ENCODE results near the gene PRPF38A. TPM values are rescaled to one million over a fixed set of nuclear protein-coding genes. Genes with fewer than 3 reads are reported as not detected.
A peak's percentile ranks its signal among the peaks of the same experiment; 100 is the strongest.

The PRPF38A gene
- total RNA-seq, 1 experiment from 2014 or later, result 41.6 TPM

DNA sequence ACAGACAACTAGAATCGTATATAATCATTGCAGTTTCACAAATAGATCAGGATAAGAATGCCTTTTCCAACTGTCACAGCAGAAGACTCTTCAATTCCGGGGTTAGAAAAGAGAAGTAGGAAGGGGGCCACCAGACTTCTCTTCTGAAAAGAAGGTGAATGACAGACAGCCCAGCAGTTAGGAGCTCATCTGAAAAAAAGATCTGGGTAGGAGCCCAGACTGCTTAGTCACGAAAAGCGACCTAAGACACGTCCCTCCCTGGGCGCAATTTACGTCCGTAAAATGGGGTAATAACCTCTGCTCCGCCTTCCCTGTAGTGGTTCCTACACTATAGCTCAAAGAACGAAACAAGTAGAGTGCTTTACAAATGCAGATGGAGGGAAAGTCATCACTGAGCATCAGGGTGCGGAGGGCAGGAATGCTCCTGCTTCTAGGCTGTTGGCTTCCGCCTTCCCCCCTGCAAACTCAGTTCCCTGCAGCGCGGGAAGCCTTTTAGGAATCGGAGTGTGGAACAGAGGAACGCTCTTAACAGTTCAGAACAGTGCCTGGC, 761 bp upstream of the PRPF38A start:
- Histone ChIP-seq H3K27ac (ENCODE audit: low read length) (peak overlapping the region; percentile 99), H3K4me3 (ENCODE audit: low read depth in 2 of 2, low read length in 2 of 2) (peak overlapping the region; percentile 93 to 98), H3K4me1 (ENCODE audit: control insufficient read depth, insufficient read depth, low read length) (peaks cover 16% of the 10 kb centered on the region; the same call in 1 of the 2 replicates), H3K27me3 (ENCODE audit: control insufficient read depth, insufficient read depth, low read length) (no peaks in the 10 kb centered on the region), H3K36me3 (ENCODE audit: control insufficient read depth, insufficient read depth, low read length) (peaks cover 9% of the 10 kb centered on the region), H3K9me3 (ENCODE audit: control insufficient read depth, insufficient read depth, low read depth, low read length) (no peaks in the 10 kb centered on the region)
- intact Hi-C loops (cut with micrococcal nuclease; ENCODE audit: unreplicated experiment) (no loop called here), in situ Hi-C loops (cut with HindIII; ENCODE audit: low pct_unique_long_range_greater_than_20kb, low sequenced_read_pairs) (no loop called here)
- ChIA-PET CTCF (no interaction called here), POLR2A (interaction anchor here (0.6 kb wide), 1 partner anchor 1116 kb away, joined by 3 read pairs; no protein-coding TSS in a partner anchor)
- ATAC-seq (peak; percentile 68), DNase-seq (ENCODE audit: low read depth, low spot score) (peak; percentile 46)
- TSS peak; percentile 74 for BruUV-seq (replicated peaks)
- TF ChIP-seq, protein P1, sequence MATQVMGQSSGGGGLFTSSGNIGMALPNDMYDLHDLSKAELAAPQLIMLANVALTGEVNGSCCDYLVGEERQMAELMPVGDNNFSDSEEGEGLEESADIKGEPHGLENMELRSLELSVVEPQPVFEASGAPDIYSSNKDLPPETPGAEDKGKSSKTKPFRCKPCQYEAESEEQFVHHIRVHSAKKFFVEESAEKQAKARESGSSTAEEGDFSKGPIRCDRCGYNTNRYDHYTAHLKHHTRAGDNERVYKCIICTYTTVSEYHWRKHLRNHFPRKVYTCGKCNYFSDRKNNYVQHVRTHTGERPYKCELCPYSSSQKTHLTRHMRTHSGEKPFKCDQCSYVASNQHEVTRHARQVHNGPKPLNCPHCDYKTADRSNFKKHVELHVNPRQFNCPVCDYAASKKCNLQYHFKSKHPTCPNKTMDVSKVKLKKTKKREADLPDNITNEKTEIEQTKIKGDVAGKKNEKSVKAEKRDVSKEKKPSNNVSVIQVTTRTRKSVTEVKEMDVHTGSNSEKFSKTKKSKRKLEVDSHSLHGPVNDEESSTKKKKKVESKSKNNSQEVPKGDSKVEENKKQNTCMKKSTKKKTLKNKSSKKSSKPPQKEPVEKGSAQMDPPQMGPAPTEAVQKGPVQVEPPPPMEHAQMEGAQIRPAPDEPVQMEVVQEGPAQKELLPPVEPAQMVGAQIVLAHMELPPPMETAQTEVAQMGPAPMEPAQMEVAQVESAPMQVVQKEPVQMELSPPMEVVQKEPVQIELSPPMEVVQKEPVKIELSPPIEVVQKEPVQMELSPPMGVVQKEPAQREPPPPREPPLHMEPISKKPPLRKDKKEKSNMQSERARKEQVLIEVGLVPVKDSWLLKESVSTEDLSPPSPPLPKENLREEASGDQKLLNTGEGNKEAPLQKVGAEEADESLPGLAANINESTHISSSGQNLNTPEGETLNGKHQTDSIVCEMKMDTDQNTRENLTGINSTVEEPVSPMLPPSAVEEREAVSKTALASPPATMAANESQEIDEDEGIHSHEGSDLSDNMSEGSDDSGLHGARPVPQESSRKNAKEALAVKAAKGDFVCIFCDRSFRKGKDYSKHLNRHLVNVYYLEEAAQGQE (IDR thresholded peaks at IDR 0.05; ENCODE audit: insufficient read depth in 1 of 2, low read depth in 2 of 2, low read length in 1 of 2), result no peak
- TF ChIP-seq, protein P2, sequence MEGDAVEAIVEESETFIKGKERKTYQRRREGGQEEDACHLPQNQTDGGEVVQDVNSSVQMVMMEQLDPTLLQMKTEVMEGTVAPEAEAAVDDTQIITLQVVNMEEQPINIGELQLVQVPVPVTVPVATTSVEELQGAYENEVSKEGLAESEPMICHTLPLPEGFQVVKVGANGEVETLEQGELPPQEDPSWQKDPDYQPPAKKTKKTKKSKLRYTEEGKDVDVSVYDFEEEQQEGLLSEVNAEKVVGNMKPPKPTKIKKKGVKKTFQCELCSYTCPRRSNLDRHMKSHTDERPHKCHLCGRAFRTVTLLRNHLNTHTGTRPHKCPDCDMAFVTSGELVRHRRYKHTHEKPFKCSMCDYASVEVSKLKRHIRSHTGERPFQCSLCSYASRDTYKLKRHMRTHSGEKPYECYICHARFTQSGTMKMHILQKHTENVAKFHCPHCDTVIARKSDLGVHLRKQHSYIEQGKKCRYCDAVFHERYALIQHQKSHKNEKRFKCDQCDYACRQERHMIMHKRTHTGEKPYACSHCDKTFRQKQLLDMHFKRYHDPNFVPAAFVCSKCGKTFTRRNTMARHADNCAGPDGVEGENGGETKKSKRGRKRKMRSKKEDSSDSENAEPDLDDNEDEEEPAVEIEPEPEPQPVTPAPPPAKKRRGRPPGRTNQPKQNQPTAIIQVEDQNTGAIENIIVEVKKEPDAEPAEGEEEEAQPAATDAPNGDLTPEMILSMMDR (IDR thresholded peaks at IDR 0.05), result no peak
- TF ChIP-seq SIN3A (IDR thresholded peaks at IDR 0.05; ENCODE audit: borderline replicate concordance, insufficient read depth, low read depth, low read length) (no peak), POLR2AphosphoS5 (IDR thresholded peaks at IDR 0.05; ENCODE audit: low read depth, low read length) (no peak), TCF7L2 (IDR thresholded peaks at IDR 0.05; ENCODE audit: low read depth, low read length) (no peak)

DNA sequence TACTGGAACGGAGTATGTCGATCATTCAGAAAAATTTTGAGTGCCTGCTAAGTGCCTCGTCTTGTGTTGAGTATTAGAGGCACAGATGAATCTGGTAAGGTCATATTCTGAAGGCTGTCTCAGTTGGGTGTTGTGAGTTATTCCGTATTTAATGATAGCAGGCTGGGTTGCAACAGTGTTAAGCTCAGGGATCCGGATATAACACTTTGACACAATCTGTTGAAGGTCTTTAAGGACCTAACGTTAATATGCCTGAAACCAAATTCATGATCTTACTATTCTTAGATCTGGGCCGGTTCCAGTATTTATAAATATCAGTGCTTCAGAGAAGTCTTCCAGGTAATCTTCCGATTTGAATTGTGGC, 555 bp downstream of the PRPF38A start:
- POLR2A ChIA-PET, result interaction anchor here (0.5 kb wide), 1 partner anchor 293 kb away, joined by 8 read pairs; no protein-coding TSS in a partner anchor
- CTCF ChIA-PET, result no interaction called here
- Histone ChIP-seq H3K4me1 (ENCODE audit: control insufficient read depth, insufficient read depth, low read length) (peaks cover 16% of the 10 kb centered on the region; the same call in 1 of the 2 replicates), H3K27ac (ENCODE audit: low read length) (peak overlapping the region; percentile 99), H3K9me3 (ENCODE audit: control insufficient read depth, insufficient read depth, low read depth, low read length) (no peaks in the 10 kb centered on the region), H3K27me3 (ENCODE audit: control insufficient read depth, insufficient read depth, low read length) (no peaks in the 10 kb centered on the region), H3K4me3 (ENCODE audit: low read depth in 2 of 2, low read length in 2 of 2) (peak overlapping the region; percentile 93 to 98), H3K36me3 (ENCODE audit: control insufficient read depth, insufficient read depth, low read length) (peaks cover 13% of the 10 kb centered on the region)
- DNase-seq (ENCODE audit: low read depth, low spot score) (no peak), ATAC-seq (no peak)
- no TSS peak for BruUV-seq (replicated peaks)
- intact Hi-C loops (cut with micrococcal nuclease; ENCODE audit: unreplicated experiment), result no loop called here
- no peak for TF ChIP-seq SIN3A (IDR thresholded peaks at IDR 0.05; ENCODE audit: borderline replicate concordance, insufficient read depth, low read depth, low read length)
- in situ Hi-C loops (cut with HindIII; ENCODE audit: low pct_unique_long_range_greater_than_20kb, low sequenced_read_pairs), result no loop called here

DNA sequence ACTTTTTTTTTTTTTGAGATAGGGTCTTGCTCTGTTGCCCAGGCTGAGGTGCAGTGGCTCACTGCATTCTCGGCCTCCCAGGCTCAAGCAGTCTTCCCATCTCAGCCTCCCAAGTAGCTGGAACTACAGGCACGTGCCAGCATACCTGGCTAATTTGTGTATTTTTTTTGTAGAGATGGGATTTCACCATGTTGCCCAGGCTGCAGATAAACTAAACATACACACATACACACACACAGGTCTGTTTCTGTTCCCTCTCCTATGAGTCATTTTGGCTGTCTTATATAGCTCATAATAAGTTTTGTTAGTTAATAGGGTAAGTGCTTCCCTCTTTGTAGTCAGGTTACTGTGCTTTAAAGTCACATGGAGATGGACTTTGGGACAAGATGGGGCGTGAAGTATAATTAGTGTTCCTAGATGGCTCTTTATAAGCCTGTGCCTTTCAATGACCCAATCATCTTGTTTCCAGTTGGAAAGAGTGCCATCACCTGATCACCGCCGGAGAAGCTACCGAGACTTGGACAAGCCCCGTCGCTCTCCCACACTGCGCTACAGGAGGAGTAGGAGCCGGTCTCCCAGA, 9.1 kb downstream of the PRPF38A start:
- POLR2A ChIA-PET, result no interaction called here
- in situ Hi-C loops (cut with HindIII; ENCODE audit: low pct_unique_long_range_greater_than_20kb, low sequenced_read_pairs), result no loop called here

More for the DNA sequence above, 9.1 kb downstream of the PRPF38A start:
- H3K36me3 ChIP-seq (ENCODE audit: control insufficient read depth, insufficient read depth, low read length), result peaks cover 42% of the 10 kb centered on the region
- BruUV-seq (replicated peaks), result no TSS peak
- H3K27ac ChIP-seq (ENCODE audit: low read length), result no peak overlapping the region
- H3K9me3 ChIP-seq (ENCODE audit: control insufficient read depth, insufficient read depth, low read depth, low read length), result no peaks in the 10 kb centered on the region
- intact Hi-C loops (cut with micrococcal nuclease; ENCODE audit: unreplicated experiment), result no loop called here
- TF ChIP-seq SIN3A (IDR thresholded peaks at IDR 0.05; ENCODE audit: borderline replicate concordance, insufficient read depth, low read depth, low read length) (no peak), POLR2AphosphoS5 (IDR thresholded peaks at IDR 0.05; ENCODE audit: low read depth, low read length) (no peak), TCF7L2 (IDR thresholded peaks at IDR 0.05; ENCODE audit: low read depth, low read length) (no peak)
- TF ChIP-seq, protein P2 (IDR thresholded peaks at IDR 0.05), result no peak
- ATAC-seq, result no peak; the same call in 1 of the 2 replicates
- H3K4me3 ChIP-seq (ENCODE audit: low read depth in 2 of 2, low read length in 2 of 2), result no peak overlapping the region
- no peaks in the 10 kb centered on the region for H3K4me1 ChIP-seq (ENCODE audit: control insufficient read depth, insufficient read depth, low read length)
- no peak for DNase-seq (ENCODE audit: low read depth, low spot score)
- CTCF ChIA-PET, result no interaction called here
- no peaks in the 10 kb centered on the region for H3K27me3 ChIP-seq (ENCODE audit: control insufficient read depth, insufficient read depth, low read length)
